Stimulated activated CD8-positive, alpha-beta memory T cell treated with anti-CD3 and anti-CD28 coated beads, Interleukin-15, amount 100 ng/mL, for 24 hours (primary cell): Measurements from ENCODE around the gene ADAMTSL2.

Experiments
- DNase-seq: peaks from one replicate; pipeline ENCODE4 v3.0.0-alpha.2; 2020; ENCODE audit warnings: low read depth

ADAMTSL2 gene

DNA sequence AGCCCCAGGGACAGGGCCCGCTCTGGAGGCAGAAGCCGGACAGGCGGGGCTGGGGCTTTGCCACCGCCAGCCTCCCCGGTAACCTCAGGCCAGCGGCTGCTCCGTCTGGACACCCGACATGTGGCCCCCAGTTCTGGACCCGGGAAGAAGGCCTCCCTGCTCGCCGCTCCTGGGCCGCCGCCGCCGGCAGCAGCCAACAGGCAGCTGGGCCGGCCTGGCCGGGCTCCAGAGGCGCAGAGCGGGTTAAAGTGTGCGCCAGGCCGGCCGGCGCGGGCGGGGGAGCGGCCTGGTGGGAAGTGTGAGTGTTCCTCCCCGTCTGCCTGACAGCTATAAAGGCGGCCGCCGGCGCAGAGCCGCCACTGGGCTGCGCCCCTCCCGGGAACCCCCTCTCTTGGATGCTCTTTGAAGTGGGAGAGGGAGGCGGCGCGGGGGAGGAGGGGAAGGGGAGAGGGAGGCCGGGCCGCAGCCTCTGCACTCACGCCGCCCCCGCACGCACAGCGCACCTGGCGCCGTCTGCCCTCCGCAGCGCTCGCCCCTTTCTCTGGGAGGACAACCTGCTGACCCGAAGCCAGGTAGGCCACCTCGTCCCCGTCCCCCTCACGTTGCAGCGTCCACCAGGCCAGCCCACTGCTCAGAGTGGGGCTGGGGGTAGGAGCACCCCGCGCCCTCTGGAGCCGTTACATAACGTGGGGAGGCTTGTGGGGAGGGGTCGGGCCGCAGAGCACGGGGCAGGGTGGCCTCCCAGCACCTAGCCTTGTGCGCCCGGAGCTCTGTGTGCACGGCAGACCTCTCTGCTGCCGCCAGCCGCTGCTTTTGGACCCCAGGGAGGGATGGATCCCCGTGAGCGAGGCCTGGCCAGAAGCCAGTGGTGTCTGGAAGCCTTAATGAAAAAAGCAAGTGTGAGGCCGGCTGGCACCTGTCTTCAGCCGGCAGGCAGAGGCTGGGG lies at the start of gene ADAMTSL2:
TSS of gene ADAMTSL2 (plus strand) at position 359 of the 946 bp plus-strand sequence. CDS start 2,009 bp downstream, outside the sequence.
- DNase-seq: no peak

- DNase-seq: no peak
These were observed 48.8 kb upstream of the ADAMTSL2 start for GRCh38 chr9:133485531-133486260.

- DNase-seq: no peak
These were observed 47.2 kb upstream of the ADAMTSL2 start for GRCh38 chr9:133487331-133487725.

DNA sequence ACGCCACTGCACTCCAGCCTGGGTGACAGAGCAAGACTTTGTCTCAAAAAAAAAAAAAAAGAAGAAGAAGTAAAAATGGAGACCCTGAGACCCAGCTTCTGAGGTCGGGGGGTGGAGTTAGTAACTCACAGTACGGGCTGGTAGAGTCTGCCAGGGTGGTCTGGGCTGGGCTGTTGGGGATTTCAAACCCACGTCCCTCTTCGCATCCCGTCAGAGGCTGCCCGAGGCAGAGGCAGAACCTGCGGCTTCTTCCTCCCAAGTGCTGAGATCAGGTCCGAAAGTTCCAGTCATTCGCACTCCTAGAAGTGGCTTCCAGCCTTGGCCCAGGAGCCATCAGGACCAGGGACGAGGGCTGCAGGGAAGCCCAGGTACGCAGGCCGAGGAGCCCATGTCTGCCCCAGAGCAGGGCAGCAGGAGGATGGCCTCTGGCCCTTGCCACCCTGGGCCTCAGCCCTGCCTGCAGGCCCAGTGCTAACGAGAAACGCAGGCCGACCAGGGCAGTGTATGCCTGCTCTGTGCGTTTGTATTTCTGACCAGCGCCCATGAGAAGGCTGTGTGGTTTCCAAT lies 45.7 kb upstream of the ADAMTSL2 start:
- DNase-seq: no peak

GRCh38 chr9:133489253-133490190 lies 45.0 kb upstream of the ADAMTSL2 start:
- no peak for DNase-seq

GRCh38 chr9:133490201-133490681 lies 44.3 kb upstream of the ADAMTSL2 start:
- no peak for DNase-seq

GRCh38 chr9:133490865-133491655 lies 43.4 kb upstream of the ADAMTSL2 start:
- DNase-seq: no peak

DNA sequence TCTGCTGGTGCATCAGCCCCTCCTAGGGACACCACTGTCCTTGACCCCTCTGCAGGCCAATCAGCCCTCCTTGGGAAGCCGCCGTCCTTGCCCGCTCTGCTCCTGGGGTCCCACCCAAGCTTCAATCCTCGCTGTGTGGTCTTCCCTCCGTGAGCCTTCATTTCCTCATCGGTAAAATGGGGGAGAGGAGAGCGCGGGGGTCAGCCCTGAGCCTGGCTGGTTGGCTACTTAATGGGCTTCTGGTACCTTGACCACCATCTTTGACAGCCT lies 42.9 kb upstream of the ADAMTSL2 start:
- DNase-seq: no peak

GRCh38 chr9:133492061-133493021 lies 42.2 kb upstream of the ADAMTSL2 start:
- no peak for DNase-seq

GRCh38 chr9:133493428-133493827 lies 41.1 kb upstream of the ADAMTSL2 start:
- no peak for DNase-seq

DNA sequence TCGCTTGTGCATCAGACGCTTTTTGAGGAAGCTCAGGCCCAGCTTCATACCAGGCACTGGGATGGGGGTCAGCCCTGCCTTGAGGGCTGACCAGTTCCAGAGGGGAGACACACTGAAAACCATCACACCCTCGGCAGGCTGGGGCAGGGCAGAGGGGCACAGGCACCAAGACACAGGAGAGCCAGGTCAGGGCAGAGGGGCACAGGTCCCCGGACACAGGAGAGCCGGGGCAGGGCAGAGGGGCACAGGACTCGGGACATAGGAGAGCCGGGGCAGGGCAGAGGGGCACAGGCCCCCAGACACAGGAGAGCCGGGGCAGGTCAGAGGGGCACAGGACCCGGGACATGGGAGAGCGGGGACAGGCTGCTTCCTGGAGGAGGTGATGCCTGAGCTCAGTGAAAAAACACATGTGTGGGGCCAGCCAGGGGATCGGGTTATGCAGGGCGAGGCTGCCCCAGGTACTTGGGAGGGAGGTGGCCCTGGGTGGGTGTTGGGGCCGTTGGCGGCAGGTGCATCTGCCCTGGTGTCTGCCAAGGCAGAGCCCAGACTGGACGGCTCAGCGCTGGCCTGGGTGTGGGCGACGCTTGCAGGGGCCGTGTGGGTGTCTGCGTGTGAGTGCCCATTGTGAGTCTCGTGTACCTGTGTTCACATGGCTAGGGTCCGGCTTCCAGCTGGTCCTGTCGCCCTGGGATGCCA lies 40.5 kb upstream of the ADAMTSL2 start:
- DNase-seq: no peak

- DNase-seq: no peak
These were observed 39.7 kb upstream of the ADAMTSL2 start for GRCh38 chr9:133494636-133495326.

- DNase-seq: no peak
These were observed 38.9 kb upstream of the ADAMTSL2 start for GRCh38 chr9:133495327-133496293.

- no peak for DNase-seq
These were observed 37.4 kb upstream of the ADAMTSL2 start for GRCh38 chr9:133496861-133497842.

DNA sequence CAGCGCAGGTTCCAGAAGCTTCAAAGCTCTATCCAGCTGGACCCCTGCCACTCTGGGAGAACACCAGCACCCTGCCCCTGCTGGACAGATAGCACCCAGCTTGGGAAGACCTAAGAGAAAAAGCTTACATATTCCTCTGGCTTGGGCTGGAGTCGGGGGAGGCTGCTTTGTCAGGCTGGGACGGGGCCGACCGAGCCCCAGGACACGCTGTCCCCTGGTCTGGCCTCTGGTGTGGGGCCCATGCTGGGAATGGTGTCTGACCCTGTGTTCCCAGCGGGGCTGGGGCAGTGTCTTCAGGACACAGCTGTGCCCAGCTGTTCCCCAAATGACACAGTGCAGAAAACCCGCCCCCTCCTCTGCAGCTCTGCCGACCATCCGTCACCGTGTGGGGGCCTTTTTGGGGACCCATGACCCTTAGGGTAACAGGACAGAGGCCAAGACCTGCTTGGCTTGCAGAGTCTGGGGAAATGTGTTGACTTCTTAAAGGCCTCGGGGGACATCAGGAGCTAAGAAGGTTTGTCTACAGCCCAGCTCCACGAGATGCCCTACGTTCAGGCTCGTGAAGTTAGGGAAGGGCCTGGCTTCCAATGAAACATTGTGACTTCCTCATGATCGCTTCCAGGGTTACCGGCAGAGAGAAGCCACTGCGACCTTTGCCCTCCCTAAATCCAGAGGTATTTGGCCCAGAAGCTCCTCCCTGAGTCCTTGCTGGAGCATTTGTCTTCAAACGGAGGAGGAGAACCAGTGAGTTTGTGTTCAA lies 35.2 kb upstream of the ADAMTSL2 start:
- no peak for DNase-seq
